HEK293T (cell line): Measurements from ENCODE around the gene SLC6A5.
"Not testable (repeated sequence)": the region's sequence is repeated elsewhere in the genome, so short reads cannot be mapped to it uniquely, and the experiment has no call there.

Experiments used
- CTCF ChIA-PET: fragments of 350-600 bp; formaldehyde crosslinking; extraction: SDS; loops from one replicate; lab custom pipeline; 2021; ENCODE audit warnings: antibody characterized with exemption, inconsistent platforms; lab: Yijun Ruan, JAX
- POLR2A ChIA-PET: fragments of 350-600 bp; formaldehyde crosslinking; extraction: SDS; loops from one replicate; lab custom pipeline; 2020; ENCODE audit warnings: antibody characterized with exemption, inconsistent platforms; lab: Yijun Ruan, JAX
- DNase-seq: peaks from one replicate; pipeline ENCODE4 v3.0.0; 2012; ENCODE audit warnings: mixed read lengths; ENCODE audit errors: extremely low spot score
- ARNT ChIP-seq: fragments of 450-650 bp; IDR thresholded peaks from 2 replicates; pipeline ENCODE4 v1.6.1; 2017; ENCODE audit warnings: mild to moderate bottlenecking
- BHLHE40 ChIP-seq: fragments of 450-650 bp; IDR thresholded peaks from 2 replicates; pipeline ENCODE4 v1.6.1; 2016; ENCODE audit warnings: mild to moderate bottlenecking, moderate library complexity, borderline replicate concordance
- CTBP1 ChIP-seq: fragments of 450-650 bp; IDR thresholded peaks from 2 replicates; pipeline ENCODE4 v1.6.1; 2016; ENCODE audit warnings: borderline replicate concordance
- ELF4 ChIP-seq: fragments of 450-650 bp; IDR thresholded peaks from 2 replicates; pipeline ENCODE4 v1.6.1; 2017; ENCODE audit warnings: antibody characterized with exemption
- FOXA1 ChIP-seq: fragments of 450-650 bp; IDR thresholded peaks from 2 replicates; pipeline ENCODE4 v1.6.1; 2016; ENCODE audit warnings: mild to moderate bottlenecking
- FOXK2 ChIP-seq: fragments of 450-650 bp; IDR thresholded peaks from 2 replicates; pipeline ENCODE4 v1.6.1; 2016; ENCODE audit warnings: mild to moderate bottlenecking
- FOXM1 ChIP-seq: fragments of 450-650 bp; IDR thresholded peaks from 2 replicates; pipeline ENCODE4 v1.6.1; 2017; ENCODE audit warnings: mild to moderate bottlenecking, borderline replicate concordance
- HDGF ChIP-seq: fragments of 450-650 bp; IDR thresholded peaks from 2 replicates; pipeline ENCODE4 v1.6.1; 2017; ENCODE audit warnings: antibody characterized with exemption, borderline replicate concordance
- L3MBTL2 ChIP-seq: fragments of 450-650 bp; conservative IDR thresholded peaks from 2 replicates; pipeline ENCODE4 v1.6.1; 2016; ENCODE audit warnings: mild to moderate bottlenecking
- LEF1 ChIP-seq: fragments of 450-650 bp; IDR thresholded peaks from 2 replicates; pipeline ENCODE4 v1.6.1; 2017; ENCODE audit warnings: mild to moderate bottlenecking, borderline replicate concordance
- NFRKB ChIP-seq: fragments of 450-650 bp; IDR thresholded peaks from 2 replicates; pipeline ENCODE4 v1.6.1; 2016; ENCODE audit warnings: mild to moderate bottlenecking, moderate library complexity
- SP1 ChIP-seq: fragments of 450-650 bp; IDR thresholded peaks from 2 replicates; pipeline ENCODE4 v1.6.1; 2017
- SUZ12 ChIP-seq: fragments of 450-650 bp; IDR thresholded peaks from 2 replicates; pipeline ENCODE4 v1.6.1; 2016; ENCODE audit warnings: mild to moderate bottlenecking
- TARDBP ChIP-seq: fragments of 450-650 bp; IDR thresholded peaks from 2 replicates; pipeline ENCODE4 v1.6.1; 2016
- ZNF384 ChIP-seq: fragments of 450-650 bp; IDR thresholded peaks from 2 replicates; pipeline ENCODE4 v1.6.1; 2016
- TF ChIP-seq, protein P1 (sequence below): fragments of 450-650 bp; IDR thresholded peaks from 2 replicates; pipeline ENCODE4 v1.6.1; 2016

The SLC6A5 gene

DNA sequence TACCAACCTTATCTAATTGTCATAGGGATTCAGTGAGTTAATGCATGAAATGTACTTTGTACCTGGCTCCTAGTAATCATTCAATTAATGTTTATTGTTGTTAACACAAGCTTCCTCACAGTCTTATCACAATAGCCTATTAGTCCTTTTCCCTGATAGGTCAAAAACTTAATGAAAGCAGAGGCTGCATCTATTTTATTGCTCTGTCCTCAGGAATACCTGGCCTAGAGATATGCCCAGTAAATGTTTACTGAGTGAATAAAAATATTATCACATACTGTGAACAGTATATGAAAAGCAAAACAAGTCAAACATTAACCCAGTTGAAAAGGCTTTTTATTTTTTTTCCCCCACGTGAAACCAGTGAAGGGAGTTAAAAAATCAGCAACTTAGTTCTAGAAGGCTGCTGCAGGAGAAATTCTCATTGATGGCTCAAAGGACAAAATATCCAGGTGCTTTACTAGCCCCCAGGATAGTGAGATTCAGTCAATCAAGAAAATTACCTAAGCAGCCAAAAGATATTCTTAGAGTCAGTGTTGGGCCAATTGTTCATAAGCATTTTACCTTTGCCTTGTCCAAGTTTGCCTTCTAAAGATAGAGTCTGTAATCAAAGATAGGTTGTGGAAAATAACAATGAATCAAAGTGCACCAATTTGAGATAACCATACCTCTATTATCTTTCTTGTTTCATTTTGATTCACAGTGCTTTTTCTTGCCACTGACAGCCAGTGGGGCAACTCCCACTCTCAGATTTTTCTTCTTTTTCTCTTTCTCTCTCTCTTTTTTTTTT is 34.4 kb upstream of the SLC6A5 start:
- CTCF ChIA-PET, result no interaction called here
- POLR2A ChIA-PET, result no interaction called here
- TF ChIP-seq, protein P1, sequence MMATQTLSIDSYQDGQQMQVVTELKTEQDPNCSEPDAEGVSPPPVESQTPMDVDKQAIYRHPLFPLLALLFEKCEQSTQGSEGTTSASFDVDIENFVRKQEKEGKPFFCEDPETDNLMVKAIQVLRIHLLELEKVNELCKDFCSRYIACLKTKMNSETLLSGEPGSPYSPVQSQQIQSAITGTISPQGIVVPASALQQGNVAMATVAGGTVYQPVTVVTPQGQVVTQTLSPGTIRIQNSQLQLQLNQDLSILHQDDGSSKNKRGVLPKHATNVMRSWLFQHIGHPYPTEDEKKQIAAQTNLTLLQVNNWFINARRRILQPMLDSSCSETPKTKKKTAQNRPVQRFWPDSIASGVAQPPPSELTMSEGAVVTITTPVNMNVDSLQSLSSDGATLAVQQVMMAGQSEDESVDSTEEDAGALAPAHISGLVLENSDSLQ, result no peak
- TF ChIP-seq LEF1 (no peak), NFRKB (no peak), FOXM1 (no peak), L3MBTL2 (no peak), FOXA1 (no peak), SP1 (no peak), HDGF (no peak), SUZ12 (no peak), ELF4 (no peak), TARDBP (no peak), ARNT (no peak), ZNF384 (no peak), CTBP1 (no peak), BHLHE40 (no peak), FOXK2 (no peak)
- no peak for DNase-seq

DNA sequence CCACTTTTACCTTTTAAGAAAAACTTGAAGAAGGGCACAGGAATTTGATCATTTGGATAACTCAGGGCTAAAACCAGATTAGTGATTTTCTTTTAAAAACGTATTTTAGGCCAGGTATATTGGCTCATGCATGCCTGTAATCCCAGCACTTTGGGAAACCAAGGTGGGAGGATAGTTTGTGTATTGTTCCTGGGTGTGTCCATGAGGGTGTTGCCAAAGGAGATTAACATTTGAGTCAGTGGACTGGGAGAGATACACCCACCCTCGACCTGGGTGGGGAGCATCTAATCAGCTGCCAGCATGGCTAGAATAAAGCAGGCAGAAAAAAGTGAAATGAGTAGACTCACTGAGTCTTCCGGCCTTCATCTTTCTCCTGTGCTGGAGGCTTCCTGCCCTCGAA is 33.3 kb upstream of the SLC6A5 start:
- DNase-seq, POLR2A ChIA-PET, CTCF ChIA-PET: not testable (repeated sequence)

DNA sequence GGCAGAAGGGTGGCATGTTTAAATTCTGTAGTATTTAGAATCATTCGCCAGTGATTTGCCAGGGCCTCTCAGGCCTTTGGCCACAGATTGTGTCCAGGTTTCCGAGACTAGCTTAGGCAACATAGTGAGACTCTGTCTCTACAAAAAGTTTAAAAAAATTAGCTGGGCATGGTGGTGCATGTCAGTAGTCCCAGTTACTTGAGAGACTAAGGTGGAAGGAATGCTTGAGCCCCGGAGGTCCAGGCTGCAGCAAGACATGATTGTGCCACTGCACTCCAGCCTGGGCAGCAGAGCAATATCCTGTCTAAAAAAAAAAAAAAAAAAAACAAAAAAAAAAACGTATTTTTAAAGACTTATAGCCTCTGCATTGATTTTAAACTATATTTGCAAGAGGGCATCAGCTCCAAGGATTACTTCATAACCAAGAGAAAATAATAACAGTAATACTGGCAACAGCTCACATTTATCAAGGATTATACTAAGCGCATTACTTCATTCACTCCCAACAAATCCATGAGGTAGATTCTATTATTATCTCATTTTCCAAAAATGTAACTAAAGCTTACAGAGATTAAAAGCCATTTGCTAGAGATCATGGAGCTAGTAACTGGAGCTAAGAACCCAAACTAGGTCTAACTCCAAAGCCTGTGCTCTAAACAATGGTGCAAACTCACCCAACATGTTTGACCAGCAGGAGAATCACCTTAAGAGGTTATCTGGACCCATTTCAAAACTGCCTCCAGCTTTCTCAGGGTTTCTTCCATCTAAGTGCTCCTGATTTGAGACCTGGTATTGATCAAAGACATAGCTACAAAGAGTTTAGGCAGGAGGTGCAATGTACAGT is 32.6 kb upstream of the SLC6A5 start:
- no peak for DNase-seq
- POLR2A ChIA-PET, result no interaction called here
- CTCF ChIA-PET, result no interaction called here
- TF ChIP-seq ELF4 (no peak), SP1 (no peak), BHLHE40 (no peak), FOXA1 (no peak), FOXK2 (no peak), TARDBP (no peak), ZNF384 (no peak)
- TF ChIP-seq, protein P1, result no peak

DNA sequence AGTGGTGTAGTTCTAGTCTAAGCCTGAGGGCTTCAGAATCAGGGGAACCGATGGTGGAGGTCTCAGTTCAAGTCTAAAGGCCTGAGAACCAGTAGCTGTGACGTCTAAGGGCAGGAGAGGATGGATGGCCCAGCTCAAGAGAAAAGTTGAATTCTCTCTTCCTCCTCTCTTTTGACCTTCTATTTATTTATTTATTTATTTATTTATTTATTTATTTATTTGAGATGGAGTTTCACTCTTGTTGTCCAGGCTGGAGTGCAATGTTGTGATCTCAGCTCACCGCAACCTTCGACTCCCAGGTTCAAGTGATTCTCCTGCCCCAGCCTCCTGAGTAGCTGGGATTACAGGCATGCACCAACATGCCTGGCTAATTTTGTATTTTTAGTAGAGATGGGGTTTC is 19.7 kb upstream of the SLC6A5 start:
- POLR2A ChIA-PET, result not testable (repeated sequence)

DNA sequence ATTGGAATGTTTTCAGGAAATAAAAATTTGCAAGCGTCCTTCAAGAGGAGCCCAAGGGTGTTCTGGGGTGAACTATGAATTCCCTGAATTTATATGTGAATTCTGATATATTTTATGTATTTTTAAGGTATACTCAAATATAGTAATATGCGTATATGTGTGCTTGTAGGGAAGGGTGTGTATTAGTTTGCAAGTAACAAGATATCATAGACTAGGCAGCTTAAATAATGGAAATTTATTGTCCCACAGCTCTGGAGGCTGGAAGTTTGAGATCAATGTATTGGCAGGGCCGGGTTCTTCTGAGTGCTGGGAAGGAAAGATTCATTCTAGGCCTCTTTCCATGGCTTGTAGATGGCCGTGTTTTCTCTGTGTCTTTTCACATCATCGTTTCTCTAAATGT is 16.2 kb upstream of the SLC6A5 start:
- POLR2A ChIA-PET, result no interaction called here
- TF ChIP-seq ZNF384, result no peak
- no peak for TF ChIP-seq HDGF
- TF ChIP-seq ELF4, result no peak
- no peak for TF ChIP-seq L3MBTL2
- no peak for TF ChIP-seq SP1
- no peak for TF ChIP-seq LEF1
- no peak for TF ChIP-seq NFRKB
- CTCF ChIA-PET, result no interaction called here
- DNase-seq, result no peak

More for the DNA sequence above, 19.7 kb upstream of the SLC6A5 start:
- CTCF ChIA-PET, DNase-seq: not testable (repeated sequence)

DNA sequence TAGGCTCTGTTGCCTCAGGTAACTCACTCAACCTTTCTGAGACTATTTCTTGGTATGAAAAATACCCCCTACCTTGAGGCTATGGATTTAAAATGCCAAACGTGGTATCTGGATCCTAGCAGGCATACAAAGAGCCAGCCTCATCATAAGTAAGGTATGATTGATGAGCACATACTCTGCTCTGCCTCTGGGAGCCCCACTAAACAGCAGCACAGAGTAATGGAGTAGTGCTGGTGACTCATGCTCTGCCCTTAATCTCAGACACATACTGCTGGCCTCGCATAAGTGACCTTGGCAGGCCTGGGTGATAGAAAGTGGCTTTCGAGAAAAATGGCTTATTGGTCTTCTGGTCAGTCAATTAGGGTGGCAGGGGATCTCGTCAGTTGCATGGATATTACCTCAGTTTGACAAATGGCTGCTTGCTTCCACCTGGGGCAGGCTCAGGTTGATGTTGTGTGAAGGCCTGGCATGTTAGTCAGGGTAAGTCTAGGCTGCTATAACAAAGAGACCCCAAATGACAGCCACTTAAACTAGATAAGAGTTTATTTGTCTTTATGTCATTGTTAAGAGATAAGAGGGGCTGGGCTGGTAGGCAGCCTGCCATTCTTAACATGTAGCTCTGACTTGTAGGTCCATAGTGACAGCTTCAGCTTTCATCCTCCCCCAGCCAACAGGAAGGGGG is 15.2 kb upstream of the SLC6A5 start:
- CTCF ChIA-PET, result no interaction called here
- POLR2A ChIA-PET, result no interaction called here
- DNase-seq, result no peak

More for the DNA sequence above, 15.2 kb upstream of the SLC6A5 start:
- no peak for TF ChIP-seq BHLHE40
- TF ChIP-seq ZNF384, result no peak
- TF ChIP-seq, protein P1, result no peak
- no peak for TF ChIP-seq TARDBP
- no peak for TF ChIP-seq FOXM1
- TF ChIP-seq FOXA1, result no peak
- no peak for TF ChIP-seq SP1
- no peak for TF ChIP-seq ELF4
- TF ChIP-seq CTBP1, result no peak
